ENCODE results near the gene DGKH.

The DGKH gene

DNA sequence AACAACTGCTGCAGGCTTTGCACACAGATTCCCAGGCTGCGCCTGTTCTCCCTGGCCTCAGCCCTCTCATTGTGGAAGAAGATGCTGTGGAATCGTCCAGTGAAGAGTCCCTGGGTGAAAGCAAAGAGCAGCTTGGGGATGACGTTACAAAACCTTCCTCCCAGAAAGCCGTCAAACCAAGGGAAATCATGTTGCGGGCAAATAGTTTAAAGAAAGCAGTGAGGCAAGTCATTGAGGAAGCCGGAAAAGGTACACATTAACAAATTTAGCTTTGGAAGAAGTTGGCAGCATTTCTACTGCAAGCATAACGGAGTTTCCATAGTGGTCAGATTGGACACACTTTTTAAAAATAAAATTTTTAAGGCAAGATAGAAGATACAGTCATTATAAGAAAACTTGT is 140.6 kb downstream of the DGKH start:
- TF ChIP-seq, protein P1, sequence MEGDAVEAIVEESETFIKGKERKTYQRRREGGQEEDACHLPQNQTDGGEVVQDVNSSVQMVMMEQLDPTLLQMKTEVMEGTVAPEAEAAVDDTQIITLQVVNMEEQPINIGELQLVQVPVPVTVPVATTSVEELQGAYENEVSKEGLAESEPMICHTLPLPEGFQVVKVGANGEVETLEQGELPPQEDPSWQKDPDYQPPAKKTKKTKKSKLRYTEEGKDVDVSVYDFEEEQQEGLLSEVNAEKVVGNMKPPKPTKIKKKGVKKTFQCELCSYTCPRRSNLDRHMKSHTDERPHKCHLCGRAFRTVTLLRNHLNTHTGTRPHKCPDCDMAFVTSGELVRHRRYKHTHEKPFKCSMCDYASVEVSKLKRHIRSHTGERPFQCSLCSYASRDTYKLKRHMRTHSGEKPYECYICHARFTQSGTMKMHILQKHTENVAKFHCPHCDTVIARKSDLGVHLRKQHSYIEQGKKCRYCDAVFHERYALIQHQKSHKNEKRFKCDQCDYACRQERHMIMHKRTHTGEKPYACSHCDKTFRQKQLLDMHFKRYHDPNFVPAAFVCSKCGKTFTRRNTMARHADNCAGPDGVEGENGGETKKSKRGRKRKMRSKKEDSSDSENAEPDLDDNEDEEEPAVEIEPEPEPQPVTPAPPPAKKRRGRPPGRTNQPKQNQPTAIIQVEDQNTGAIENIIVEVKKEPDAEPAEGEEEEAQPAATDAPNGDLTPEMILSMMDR (IDR thresholded peaks at IDR 0.05; ENCODE audit: low read depth, low read length, missing control alignments), result no peak
- no peak for DNase-seq (ENCODE audit: extremely low read depth, low read depth)

DNA sequence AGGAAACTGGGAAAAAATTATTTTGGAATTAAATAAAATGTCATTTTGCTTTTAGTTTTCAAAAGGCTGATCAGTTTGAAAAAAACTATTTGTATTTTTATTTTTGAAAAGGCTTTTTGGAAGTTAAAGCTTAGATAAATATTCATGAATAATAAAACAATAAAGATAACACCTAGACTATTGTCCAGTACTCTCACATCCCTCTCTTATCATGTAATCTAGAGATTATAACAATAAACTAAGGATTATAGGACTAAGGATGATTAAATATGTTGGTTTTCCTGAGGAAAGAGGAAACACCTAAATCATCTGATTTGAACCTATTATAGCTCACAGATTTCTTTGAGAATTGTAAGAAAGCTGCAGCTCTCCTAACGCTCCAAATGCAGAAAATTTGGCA is 142.1 kb downstream of the DGKH start:
- no peak overlapping the region for H3K4me3 ChIP-seq (replicated peaks; ENCODE audit: low read depth, low read length)
- TF ChIP-seq, protein P1 (IDR thresholded peaks at IDR 0.05; ENCODE audit: low read depth, low read length, missing control alignments), result no peak
- no peak for DNase-seq (ENCODE audit: extremely low read depth, low read depth)

More for the DNA sequence above, 140.6 kb downstream of the DGKH start:
- no peak overlapping the region for H3K4me3 ChIP-seq (replicated peaks; ENCODE audit: low read depth, low read length)

DNA sequence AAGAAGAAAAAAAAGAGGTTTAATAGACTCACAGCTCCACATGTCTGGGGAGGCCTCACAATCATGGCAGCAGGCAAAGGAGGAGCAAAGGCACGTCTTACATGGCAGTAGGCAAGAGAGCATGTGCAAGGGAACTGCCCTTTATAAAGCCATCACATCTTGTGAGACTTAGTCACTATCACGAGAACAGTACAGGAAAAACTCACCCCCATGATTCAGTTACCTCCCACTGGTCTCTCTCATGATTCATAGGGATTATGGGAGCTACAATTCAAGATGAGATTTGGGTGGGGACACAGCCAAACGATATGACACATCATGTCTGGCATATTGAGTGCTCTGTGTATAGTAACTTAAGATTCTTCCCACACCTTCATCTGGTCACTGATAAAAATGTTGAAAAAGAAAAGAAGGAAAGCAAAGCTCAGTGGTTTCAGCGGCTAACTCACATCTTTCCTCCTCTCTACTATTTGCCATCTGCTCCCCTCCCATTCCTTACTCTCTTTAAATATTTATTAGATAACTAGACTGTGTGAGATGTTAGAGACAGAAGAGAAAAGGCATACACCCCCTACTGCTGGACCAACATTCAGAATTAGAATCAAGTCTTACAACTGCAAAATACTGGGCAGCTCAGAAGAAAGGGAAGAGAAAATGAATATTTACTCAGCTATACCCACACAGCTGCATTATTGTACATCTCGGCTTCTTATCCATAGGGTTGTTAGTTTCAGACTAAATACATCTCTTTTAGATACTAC is 163.4 kb downstream of the DGKH start:
- DNase-seq (ENCODE audit: extremely low read depth, low read depth), result peak; percentile 2
- no peak overlapping the region for H3K4me3 ChIP-seq (replicated peaks; ENCODE audit: low read depth, low read length)
- TF ChIP-seq, protein P1 (IDR thresholded peaks at IDR 0.05; ENCODE audit: low read depth, low read length, missing control alignments), result no peak

DNA sequence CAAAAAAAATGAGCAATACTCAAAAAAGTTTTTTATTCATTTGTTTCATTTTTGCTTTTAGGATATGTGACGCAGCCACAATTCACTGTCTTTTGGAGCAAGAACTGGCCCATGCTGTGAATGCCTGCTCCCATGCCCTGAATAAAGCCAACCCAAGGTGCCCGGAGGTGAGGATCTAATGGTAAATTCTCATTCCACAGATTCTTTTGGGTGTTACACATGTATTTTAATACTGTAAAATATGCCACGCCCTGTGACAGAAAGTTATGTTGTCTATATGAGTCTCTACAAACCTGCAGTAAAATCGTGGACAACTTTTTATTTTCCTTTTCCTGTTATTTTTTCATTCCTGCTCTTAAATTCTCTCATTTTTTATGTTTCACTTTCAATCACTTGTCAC is 166.0 kb downstream of the DGKH start:
- TF ChIP-seq, protein P1 (IDR thresholded peaks at IDR 0.05; ENCODE audit: low read depth, low read length, missing control alignments), result no peak
- no peak overlapping the region for H3K4me3 ChIP-seq (replicated peaks; ENCODE audit: low read depth, low read length)
- DNase-seq (ENCODE audit: extremely low read depth, low read depth), result no peak

DNA sequence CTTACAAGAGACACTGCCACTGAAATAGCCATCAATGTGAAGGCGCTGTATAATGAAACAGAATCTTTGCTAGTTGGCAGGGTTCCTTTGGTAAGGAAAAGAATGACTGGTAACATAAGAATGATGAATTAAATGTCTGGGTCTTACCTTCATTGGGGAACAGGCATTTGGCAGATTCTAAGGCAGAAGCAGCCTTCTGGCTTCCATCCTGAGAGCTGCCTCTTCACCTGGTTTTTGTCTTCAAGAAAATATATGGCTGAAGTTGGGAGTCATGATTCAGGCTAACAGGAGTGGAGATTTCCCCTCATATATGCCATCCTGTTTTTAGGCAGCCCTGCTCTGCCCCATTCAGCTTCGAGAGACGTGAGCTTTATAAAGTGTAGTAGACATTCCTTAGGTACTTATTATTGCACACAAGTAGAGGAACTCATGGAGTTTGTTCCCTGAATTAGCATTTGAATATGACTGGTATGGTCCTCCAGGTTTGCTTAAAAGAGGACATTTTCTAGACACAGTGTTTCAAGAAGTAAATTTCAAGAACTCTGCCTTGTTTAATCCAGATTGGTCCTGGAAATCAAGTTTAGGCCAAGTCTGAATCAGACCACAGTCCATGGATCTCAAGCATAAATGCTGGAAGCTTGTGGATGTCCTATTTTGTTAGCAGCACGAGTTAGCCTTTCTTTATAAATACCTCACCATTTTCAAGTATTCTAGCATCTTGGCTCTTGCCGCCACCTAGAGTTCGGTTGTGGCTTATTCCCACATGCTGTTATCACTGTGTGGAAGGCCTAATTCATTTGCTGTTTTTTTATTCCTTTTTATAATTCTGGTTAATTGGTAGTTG is 167.4 kb downstream of the DGKH start:
- peak; percentile 22 for DNase-seq (ENCODE audit: extremely low read depth, low read depth)
- TF ChIP-seq, protein P1 (IDR thresholded peaks at IDR 0.05; ENCODE audit: low read depth, low read length, missing control alignments), result peak; percentile 57
- H3K4me3 ChIP-seq (replicated peaks; ENCODE audit: low read depth, low read length), result no peak overlapping the region

DNA sequence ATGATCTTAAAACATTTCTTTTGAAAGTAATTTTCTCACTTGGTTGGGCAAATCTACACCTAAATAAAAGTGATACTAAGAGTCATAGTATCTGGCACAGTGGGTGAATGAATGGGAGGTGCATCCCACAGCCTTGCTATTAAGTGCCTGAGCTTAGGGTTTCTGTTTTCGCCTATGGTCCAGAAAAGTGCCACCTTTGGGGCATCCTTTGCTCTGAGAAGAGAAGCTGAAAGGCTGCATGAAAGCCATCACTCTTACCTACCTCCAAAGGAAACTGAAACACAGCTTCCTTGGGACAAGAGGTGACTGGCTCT is 167.9 kb downstream of the DGKH start:
- TF ChIP-seq, protein P1 (IDR thresholded peaks at IDR 0.05; ENCODE audit: low read depth, low read length, missing control alignments), result no peak
- no peak for DNase-seq (ENCODE audit: extremely low read depth, low read depth)
- no peak overlapping the region for H3K4me3 ChIP-seq (replicated peaks; ENCODE audit: low read depth, low read length)
